HEK293 (cell line): ENCODE results near the gene GTF2H4.

Source experiments
- BCL11A ChIP-seq: fragments of 450-650 bp; formaldehyde crosslinking; IDR thresholded peaks from 2 replicates; pipeline ENCODE4 v1.5.1; 2016; ENCODE audit warnings: low read depth, missing biosample characterization, missing genetic modification characterization
- FEZF1 ChIP-seq: fragments of 450-650 bp; formaldehyde crosslinking; IDR thresholded peaks from 2 replicates; pipeline ENCODE4 v1.5.1; 2016; ENCODE audit warnings: missing biosample characterization, missing genetic modification characterization
- IKZF3 ChIP-seq: fragments of 450-650 bp; IDR thresholded peaks from 2 replicates; pipeline ENCODE4 v1.5.0; 2018; ENCODE audit warnings: missing biosample characterization, mild to moderate bottlenecking, missing genetic modification characterization, moderate library complexity
- MYNN ChIP-seq: fragments of 450-650 bp; formaldehyde crosslinking; IDR thresholded peaks from 2 replicates; pipeline ENCODE4 v1.5.1; 2016; ENCODE audit warnings: missing biosample characterization, missing genetic modification characterization, borderline replicate concordance
- OSR2 ChIP-seq: fragments of 450-650 bp; formaldehyde crosslinking; IDR thresholded peaks from 2 replicates; pipeline ENCODE4 v1.5.1; 2016; ENCODE audit warnings: missing biosample characterization, missing genetic modification characterization
- PRDM10 ChIP-seq: fragments of 450-650 bp; formaldehyde crosslinking; IDR thresholded peaks from 2 replicates; pipeline ENCODE4 v1.5.1; 2016; ENCODE audit warnings: missing biosample characterization, missing genetic modification characterization
- REST ChIP-seq: fragments of 450-650 bp; formaldehyde crosslinking; IDR thresholded peaks from 2 replicates; pipeline ENCODE4 v1.5.1; 2016; ENCODE audit warnings: missing biosample characterization, missing genetic modification characterization
- ZFP37 ChIP-seq: fragments of 450-650 bp; formaldehyde crosslinking; IDR thresholded peaks from 2 replicates; pipeline ENCODE4 v1.5.1; 2016; ENCODE audit warnings: missing biosample characterization, missing genetic modification characterization
- ZIC2 ChIP-seq: fragments of 450-650 bp; formaldehyde crosslinking; IDR thresholded peaks from 2 replicates; pipeline ENCODE4 v1.5.1; 2016; ENCODE audit warnings: missing biosample characterization, missing genetic modification characterization
- ZNF121 ChIP-seq: fragments of 450-650 bp; formaldehyde crosslinking; IDR thresholded peaks from 2 replicates; pipeline ENCODE4 v1.5.1; 2016; ENCODE audit warnings: missing biosample characterization, missing genetic modification characterization
- ZNF175 ChIP-seq: fragments of 450-650 bp; formaldehyde crosslinking; IDR thresholded peaks from 2 replicates; pipeline ENCODE4 v1.5.1; 2016; ENCODE audit warnings: missing biosample characterization, missing genetic modification characterization
- ZNF18 ChIP-seq: fragments of 450-650 bp; formaldehyde crosslinking; IDR thresholded peaks from 2 replicates; pipeline ENCODE4 v1.5.1; 2016; ENCODE audit warnings: missing biosample characterization, missing genetic modification characterization
- ZNF433 ChIP-seq: fragments of 450-650 bp; formaldehyde crosslinking; IDR thresholded peaks from 2 replicates; pipeline ENCODE4 v1.5.1; 2016; ENCODE audit warnings: missing biosample characterization, missing genetic modification characterization, low read depth
- ZNF548 ChIP-seq: fragments of 450-650 bp; formaldehyde crosslinking; IDR thresholded peaks from 2 replicates; pipeline ENCODE4 v1.5.1; 2016; ENCODE audit warnings: missing biosample characterization, missing genetic modification characterization
- ZNF626 ChIP-seq: fragments of 450-650 bp; sonication (Bioruptor Pico); formaldehyde crosslinking; IDR thresholded peaks from 2 replicates; pipeline ENCODE4 v1.5.1; 2018; ENCODE audit warnings: missing biosample characterization, missing genetic modification characterization, inconsistent platforms
- ZNF701 ChIP-seq: fragments of 450-650 bp; formaldehyde crosslinking; IDR thresholded peaks from 2 replicates; pipeline ENCODE4 v1.5.1; 2016; ENCODE audit warnings: missing biosample characterization, missing genetic modification characterization
- ZNF785 ChIP-seq: fragments of 450-650 bp; formaldehyde crosslinking; IDR thresholded peaks from 2 replicates; pipeline ENCODE4 v1.5.1; 2016; ENCODE audit warnings: missing biosample characterization, missing genetic modification characterization
- TF ChIP-seq, protein P1 (sequence below): fragments of 450-650 bp; formaldehyde crosslinking; IDR thresholded peaks from 2 replicates; pipeline ENCODE4 v1.5.1; 2016; ENCODE audit warnings: missing biosample characterization, missing genetic modification characterization, low read depth
- TF ChIP-seq, protein P2 (sequence below): fragments of 450-650 bp; formaldehyde crosslinking; IDR thresholded peaks from 2 replicates; pipeline ENCODE4; 2016; ENCODE audit warnings: missing biosample characterization, missing genetic modification characterization
- TF ChIP-seq, protein P3 (sequence below): fragments of 450-650 bp; formaldehyde crosslinking; IDR thresholded peaks from 2 replicates; pipeline ENCODE4 v1.5.1; 2016; ENCODE audit warnings: missing biosample characterization, missing genetic modification characterization

The GTF2H4 gene

GRCh38 chr6:30907758-30908591, at the start of gene GTF2H4 (continued):
- TF ChIP-seq ZNF548 (tag by site-specific recombination) (no peak), ZNF626 (tag by site-specific recombination) (no peak), ZNF785 (tag by site-specific recombination) (peak; percentile 98; the same call in 1 of the 2 replicates), ZNF175 (tag by site-specific recombination) (no peak), IKZF3 (tag by site-specific recombination) (peak; percentile 99), BCL11A (tag by site-specific recombination) (peak; percentile 95), PRDM10 (tag by site-specific recombination) (peak; percentile 96), FEZF1 (tag by site-specific recombination) (peak; percentile 50), OSR2 (peak; percentile 67), ZNF433 (tag by site-specific recombination) (no peak), ZNF18 (tag by site-specific recombination) (peak; percentile 64; the same call in 1 of the 2 replicates), ZNF121 (tag by site-specific recombination) (peak; percentile 91), MYNN (tag by site-specific recombination) (peak; percentile 95), ZNF701 (tag by site-specific recombination) (no peak), ZIC2 (tag by site-specific recombination) (peak; percentile 47), REST (tag by site-specific recombination) (peak; percentile 56), ZFP37 (peak; percentile 98)
- TF ChIP-seq, protein P1, sequence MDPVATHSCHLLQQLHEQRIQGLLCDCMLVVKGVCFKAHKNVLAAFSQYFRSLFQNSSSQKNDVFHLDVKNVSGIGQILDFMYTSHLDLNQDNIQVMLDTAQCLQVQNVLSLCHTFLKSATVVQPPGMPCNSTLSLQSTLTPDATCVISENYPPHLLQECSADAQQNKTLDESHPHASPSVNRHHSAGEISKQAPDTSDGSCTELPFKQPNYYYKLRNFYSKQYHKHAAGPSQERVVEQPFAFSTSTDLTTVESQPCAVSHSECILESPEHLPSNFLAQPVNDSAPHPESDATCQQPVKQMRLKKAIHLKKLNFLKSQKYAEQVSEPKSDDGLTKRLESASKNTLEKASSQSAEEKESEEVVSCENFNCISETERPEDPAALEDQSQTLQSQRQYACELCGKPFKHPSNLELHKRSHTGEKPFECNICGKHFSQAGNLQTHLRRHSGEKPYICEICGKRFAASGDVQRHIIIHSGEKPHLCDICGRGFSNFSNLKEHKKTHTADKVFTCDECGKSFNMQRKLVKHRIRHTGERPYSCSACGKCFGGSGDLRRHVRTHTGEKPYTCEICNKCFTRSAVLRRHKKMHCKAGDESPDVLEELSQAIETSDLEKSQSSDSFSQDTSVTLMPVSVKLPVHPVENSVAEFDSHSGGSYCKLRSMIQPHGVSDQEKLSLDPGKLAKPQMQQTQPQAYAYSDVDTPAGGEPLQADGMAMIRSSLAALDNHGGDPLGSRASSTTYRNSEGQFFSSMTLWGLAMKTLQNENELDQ (tag by site-specific recombination) = no peak
- TF ChIP-seq, protein P2, sequence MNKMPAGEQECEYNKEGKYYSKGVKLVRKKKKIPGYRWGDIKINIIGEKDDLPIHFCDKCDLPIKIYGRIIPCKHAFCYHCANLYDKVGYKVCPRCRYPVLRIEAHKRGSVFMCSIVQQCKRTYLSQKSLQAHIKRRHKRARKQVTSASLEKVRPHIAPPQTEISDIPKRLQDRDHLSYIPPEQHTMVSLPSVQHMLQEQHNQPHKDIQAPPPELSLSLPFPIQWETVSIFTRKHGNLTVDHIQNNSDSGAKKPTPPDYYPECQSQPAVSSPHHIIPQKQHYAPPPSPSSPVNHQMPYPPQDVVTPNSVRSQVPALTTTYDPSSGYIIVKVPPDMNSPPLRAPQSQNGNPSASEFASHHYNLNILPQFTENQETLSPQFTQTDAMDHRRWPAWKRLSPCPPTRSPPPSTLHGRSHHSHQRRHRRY (tag by site-specific recombination) = no peak
- TF ChIP-seq, protein P3, sequence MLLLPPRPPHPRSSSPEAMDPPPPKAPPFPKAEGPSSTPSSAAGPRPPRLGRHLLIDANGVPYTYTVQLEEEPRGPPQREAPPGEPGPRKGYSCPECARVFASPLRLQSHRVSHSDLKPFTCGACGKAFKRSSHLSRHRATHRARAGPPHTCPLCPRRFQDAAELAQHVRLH (tag by site-specific recombination) = peak; percentile 98
